GM19023 (cell line): ENCODE data around the gene SUCNR1.
"Not testable (repeated sequence)": the region's sequence is repeated elsewhere in the genome, so short reads cannot be mapped to it uniquely, and the experiment has no call there.

ENCODE experiments used
- ATAC-seq: cut with Tn5 transposase; IDR thresholded peaks from one replicate; pipeline ENCODE4 v1.9.1; 2021; ENCODE audit warnings: mild to moderate bottlenecking, moderate library complexity; ENCODE audit not compliant: unreplicated experiment

SUCNR1 gene

GRCh38 chr3:151871639-151872468 is 1.6 kb upstream of the SUCNR1 start:
- ATAC-seq: peak; percentile 93

GRCh38 chr3:151874079-151874478 is 636 bp downstream of the SUCNR1 start:
- not testable (repeated sequence) for ATAC-seq

DNA sequence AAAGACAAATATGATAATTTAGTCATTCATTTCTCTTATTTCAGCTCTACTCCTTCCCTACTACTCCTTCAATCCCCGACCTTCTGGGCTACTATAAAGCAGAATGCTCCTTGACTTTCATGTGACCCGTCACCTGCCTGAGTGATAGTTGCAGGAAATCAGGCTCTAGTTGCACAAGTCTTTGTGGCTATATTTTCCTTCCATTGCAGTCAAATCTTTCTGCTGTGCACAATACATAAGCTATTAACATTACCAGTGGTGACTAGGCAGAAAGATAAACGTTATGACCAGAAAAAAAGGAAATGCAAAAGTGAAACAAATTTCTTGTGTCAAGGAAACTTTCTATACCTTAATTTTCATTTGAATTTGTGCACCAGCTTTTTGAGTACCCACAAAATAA is 2.3 kb downstream of the SUCNR1 start:
- ATAC-seq: peak; percentile 44

GRCh38 chr3:151877269-151877668 is 3.8 kb downstream of the SUCNR1 start:
- no peak for ATAC-seq

- ATAC-seq: no peak
Measured at GRCh38 chr3:151878465-151878864, 5.0 kb downstream of the SUCNR1 start.

DNA sequence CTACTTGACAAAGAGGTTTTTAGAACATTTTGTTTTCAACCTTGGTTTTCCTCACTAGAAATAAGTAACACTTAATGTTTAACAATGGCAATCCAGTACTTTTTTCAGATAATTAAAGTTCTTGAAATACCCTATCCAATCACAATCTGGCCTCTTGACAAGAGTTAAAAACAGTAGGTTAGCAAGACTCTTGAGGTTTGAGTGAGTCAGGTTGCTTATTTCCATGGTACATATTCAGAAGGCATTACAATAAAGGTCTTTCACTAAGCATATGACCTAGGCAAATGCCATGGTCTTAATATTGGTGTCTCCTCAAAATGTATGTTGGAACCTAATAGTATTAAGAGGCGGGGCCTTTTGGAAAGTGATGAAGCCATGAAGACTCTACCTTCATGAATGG is 5.6 kb downstream of the SUCNR1 start:
- no peak for ATAC-seq

- ATAC-seq: no peak
Measured at GRCh38 chr3:151879679-151880415, 6.4 kb downstream of the SUCNR1 start.

GRCh38 chr3:151880416-151880690 is 6.9 kb downstream of the SUCNR1 start:
- ATAC-seq: no peak

DNA sequence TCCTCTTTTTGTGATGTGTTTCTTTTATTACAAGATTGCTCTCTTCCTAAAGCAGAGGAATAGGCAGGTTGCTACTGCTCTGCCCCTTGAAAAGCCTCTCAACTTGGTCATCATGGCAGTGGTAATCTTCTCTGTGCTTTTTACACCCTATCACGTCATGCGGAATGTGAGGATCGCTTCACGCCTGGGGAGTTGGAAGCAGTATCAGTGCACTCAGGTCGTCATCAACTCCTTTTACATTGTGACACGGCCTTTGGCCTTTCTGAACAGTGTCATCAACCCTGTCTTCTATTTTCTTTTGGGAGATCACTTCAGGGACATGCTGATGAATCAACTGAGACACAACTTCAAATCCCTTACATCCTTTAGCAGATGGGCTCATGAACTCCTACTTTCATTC is 7.7 kb downstream of the SUCNR1 start:
- ATAC-seq: no peak

DNA sequence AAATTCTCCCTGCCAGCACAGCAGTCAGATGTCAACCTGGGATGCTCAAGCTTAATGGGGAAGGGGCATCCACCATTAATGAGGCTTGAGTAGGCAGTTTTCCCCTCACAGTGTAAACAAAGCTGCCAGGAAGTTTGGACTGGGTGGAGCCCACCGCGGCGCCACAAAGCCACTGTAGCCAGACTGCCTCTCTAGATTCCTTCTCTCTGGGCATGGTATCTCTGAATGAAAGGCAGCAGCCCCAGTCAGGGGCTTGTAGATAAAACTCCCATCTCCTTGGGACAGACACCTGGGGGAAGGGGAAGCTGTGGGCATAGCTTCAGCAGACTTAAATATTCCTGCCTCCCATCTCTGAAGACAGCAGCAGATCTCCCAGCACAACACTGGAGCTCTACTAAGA is 12.0 kb downstream of the SUCNR1 start:
- not testable (repeated sequence) for ATAC-seq

DNA sequence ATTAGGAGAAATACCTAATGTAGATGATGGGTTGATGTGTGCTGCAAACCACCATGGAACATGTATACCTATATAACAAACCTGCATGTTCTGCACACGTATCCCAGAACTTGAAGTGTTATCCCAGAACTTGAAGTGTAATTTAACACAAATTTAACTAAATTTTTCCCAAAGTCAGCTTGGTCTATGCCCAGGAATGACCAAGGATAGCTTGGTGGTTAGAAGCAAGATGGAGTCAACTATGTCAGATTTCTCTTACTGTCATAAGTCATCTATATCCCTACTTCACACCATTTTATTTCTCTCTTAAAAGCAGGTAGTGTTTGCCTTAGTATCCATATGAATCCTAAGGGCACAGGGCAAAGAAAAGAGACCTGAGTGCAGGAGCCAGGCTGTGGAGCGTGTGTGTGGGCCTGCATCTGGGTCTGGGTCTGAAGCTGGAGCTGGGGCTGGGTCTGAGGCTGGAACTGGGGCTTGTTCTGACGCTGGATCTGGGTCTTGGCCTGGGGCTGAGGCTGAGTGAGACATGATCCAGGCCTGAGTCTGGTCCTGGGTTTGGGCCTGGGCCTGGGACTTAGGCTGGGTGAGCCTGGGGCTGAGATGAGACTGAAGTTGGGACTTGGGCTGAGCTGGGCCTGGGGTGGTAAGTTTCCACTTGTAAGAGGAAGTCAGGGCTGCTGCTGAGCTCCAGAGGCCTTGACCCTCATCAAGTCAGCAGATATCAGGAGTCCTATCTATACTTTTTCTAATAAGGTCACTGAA is 14.2 kb downstream of the SUCNR1 start:
- not testable (repeated sequence) for ATAC-seq

GRCh38 chr3:151890721-151891141 is 17.3 kb downstream of the SUCNR1 start:
- ATAC-seq: no peak

- no peak for ATAC-seq
Measured at GRCh38 chr3:151891721-151892120, 18.3 kb downstream of the SUCNR1 start.

DNA sequence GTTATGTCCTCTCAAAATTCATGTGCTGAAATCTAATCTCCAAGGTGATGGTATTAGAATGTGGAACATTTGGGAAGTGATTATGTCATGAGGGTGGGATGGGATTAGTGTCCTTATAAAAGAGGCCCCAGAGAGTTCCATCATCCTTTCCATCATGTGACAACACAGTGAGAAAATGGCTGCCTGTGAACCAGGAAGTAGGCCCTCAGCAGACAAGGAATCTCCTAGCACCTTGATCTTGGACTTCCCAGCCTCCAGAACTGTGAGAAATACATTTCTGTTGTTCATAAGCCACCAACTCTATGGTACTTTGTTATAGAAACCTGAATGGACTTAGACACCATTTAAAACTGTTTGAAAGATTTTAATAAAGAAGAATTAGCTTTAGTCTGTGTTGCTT is 20.8 kb downstream of the SUCNR1 start:
- ATAC-seq: no peak

DNA sequence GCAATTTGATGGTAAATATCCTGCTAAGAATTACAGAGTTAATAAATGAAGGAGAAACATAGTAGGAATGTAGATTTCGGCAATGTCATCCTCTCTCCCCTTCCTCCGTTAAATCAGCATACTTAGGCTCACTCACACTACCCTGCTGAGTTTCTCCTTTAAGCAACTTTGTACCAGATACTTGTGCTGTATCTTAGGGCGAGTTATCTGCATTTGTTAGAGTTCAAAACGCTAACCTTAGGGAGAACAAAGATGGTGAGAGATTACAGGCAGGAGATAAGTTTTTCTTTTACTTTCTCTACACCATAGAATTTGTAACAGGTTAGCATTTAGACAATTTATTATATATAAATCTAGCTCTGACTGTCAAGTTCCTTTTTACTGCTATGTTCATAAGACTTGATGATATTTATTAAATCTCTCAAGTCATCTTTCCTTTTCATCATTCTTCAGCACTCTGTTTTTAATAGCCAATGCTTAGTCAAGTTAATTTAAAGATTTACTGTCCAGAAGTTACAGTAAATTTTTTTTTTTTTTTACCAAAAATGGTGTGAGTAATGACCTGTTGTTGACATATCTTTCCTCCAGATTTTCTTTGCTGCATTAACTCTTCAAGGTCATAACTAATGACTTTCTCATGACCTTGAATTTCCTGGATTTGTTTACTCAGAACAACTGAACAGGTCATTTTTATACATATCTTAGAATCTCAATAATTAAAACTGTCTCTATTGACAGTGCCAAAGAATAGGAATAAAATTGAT is 22.2 kb downstream of the SUCNR1 start:
- no peak for ATAC-seq

DNA sequence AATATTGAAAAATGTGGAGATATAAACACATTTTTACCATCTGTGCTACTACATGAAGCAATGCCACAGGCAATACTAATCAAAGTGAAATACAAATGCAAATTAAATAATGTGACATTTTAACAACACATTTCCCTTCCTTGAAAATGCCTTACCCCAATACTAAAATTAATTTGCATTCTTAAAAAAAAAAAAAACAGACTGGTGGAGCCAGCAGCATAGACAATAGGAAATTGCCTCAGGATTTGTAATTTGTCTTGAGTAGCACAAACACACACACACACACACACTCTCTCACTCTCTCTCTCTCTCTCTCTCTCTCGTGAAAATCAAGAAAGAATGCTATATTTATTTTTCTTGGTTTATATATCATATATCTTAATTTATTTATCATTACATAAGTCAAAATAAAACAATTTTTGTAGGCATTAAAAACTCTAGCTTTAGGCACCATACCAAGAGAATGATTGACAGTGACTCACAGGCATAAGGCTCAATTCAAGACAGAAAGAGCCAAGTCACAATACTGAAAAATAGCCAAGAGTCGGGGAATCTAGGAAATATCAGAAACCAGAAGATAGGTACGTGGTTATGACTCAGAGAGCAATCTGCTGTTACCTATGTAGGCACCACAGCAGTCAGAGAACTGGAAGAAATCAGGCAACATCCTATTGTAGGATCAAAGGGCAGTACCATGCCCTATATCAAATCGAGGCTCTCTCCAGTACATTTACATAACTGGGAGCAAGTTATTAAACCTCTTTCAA is 23.0 kb downstream of the SUCNR1 start:
- no peak for ATAC-seq

GRCh38 chr3:151898121-151898520 is 24.7 kb downstream of the SUCNR1 start:
- not testable (repeated sequence) for ATAC-seq

GRCh38 chr3:151898564-151899261 is 25.3 kb downstream of the SUCNR1 start:
- not testable (repeated sequence) for ATAC-seq

DNA sequence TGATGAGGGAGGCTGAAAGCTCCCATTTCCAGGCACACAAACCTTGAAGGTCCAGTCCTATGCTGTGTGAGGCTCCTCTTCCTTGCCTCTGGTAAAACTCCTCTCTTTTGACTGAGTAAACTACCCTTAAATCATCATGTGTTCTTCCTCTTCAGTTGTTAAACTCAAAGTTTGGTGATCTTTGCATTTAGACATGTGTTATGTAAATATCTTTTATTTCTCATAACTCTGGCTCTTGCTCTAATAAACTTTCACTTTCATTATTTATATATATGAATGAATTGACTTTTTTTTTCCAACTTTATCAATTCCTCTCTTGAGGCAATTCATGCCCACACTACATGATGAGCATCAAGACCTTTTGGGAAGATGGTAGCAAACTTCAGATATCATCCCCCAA is 26.6 kb downstream of the SUCNR1 start:
- ATAC-seq: no peak

- no peak for ATAC-seq
Measured at GRCh38 chr3:151900460-151900859, 27.0 kb downstream of the SUCNR1 start.
